Endothelial cell of umbilical vein (primary cell): ENCODE data around the gene HBM. TPM values are rescaled to one million over a fixed set of nuclear protein-coding genes. Genes with fewer than 3 reads are reported as not detected.
"Not testable (repeated sequence)": the region's sequence is repeated elsewhere in the genome, so short reads cannot be mapped to it uniquely, and the experiment has no call there.

Source experiments
- BruUV-seq: library from RNA; stranded (reverse); fragments of 400-500 nt; replicated peaks from 2 replicates; lab custom pipeline; 2021; lab: Mats Ljungman, UMichigan
- CTCF ChIA-PET: fragments of 300-600, 350-600 bp; sonication (Branson Sonifier 250); formaldehyde crosslinking; loops from one replicate; lab custom pipeline; 2021; ENCODE audit warnings: antibody characterized with exemption, inconsistent platforms; lab: Charles Lee
- POLR2A ChIA-PET: fragments of 300-600, 350-600 bp; sonication (Branson Sonifier 250); formaldehyde crosslinking; loops from one replicate; lab custom pipeline; 2021; ENCODE audit warnings: antibody characterized with exemption, inconsistent platforms; lab: Charles Lee
- DNase-seq: peaks from one replicate; pipeline ENCODE4 v3.0.0-alpha.2; 2011; ENCODE audit warnings: low read depth, low spot score
- FAIRE-seq: peaks from 2 replicates; lab custom pipeline; 2011; peaks lifted over from hg19 to GRCh38; lab: Jason Lieb, UNC
- H2AFZ ChIP-seq: 2 replicates; pipeline ENCODE4 v1.6.0; 2012; ENCODE audit warnings: low read depth, low read length, control low read depth, inconsistent platforms
- H3K27ac ChIP-seq: 2 replicates; pipeline ENCODE4 v1.5.1; 2011; ENCODE audit warnings: low read depth, mild to moderate bottlenecking, control low read depth, low read length, moderate library complexity; ENCODE audit not compliant: insufficient read depth
- H3K27me3 ChIP-seq, 2 experiments: 2 replicates each; pipeline versions ENCODE4 v1.6.0 to v1.6.1; 2011; ENCODE audit warnings: low read length in 2 of 2, mixed read lengths in 1 of 2; ENCODE audit not compliant: control insufficient read depth in 2 of 2, insufficient read depth in 2 of 2
- H3K36me3 ChIP-seq, 2 experiments: 2 replicates in 1 of 2; 3 replicates in 1 of 2; pipeline ENCODE4 v1.5.1; 2011; ENCODE audit warnings: low read length in 2 of 2, mild to moderate bottlenecking in 1 of 2, moderate library complexity in 1 of 2; ENCODE audit not compliant: control insufficient read depth in 2 of 2, insufficient read depth in 2 of 2; ENCODE audit errors: extremely low read depth in 1 of 2
- H3K4me1 ChIP-seq: 3 replicates; pipeline ENCODE4 v1.5.1; 2011; ENCODE audit warnings: mild to moderate bottlenecking, low read length; ENCODE audit not compliant: control insufficient read depth, insufficient read depth; ENCODE audit errors: extremely low read depth
- H3K4me2 ChIP-seq: 2 replicates; pipeline ENCODE4 v1.6.1; 2011; ENCODE audit warnings: low read length, control low read depth, mixed read lengths; ENCODE audit not compliant: insufficient read depth
- H3K4me3 ChIP-seq, 3 experiments: fragments of 200-600 bp in 1 of 3; sonication (generic), shearing (Covaris generic) in 1 of 3; replicated peaks in 1 of 3; 2 replicates each; pipeline ENCODE4 v1.5.1; 2011 to 2016; ENCODE audit warnings: control low read depth in 3 of 3, low read length in 3 of 3, mild to moderate bottlenecking in 2 of 3, inconsistent platforms in 1 of 3, low read depth in 1 of 3, moderate library complexity in 1 of 3; ENCODE audit not compliant: insufficient read depth in 1 of 3
- H3K79me2 ChIP-seq: 2 replicates; pipeline ENCODE4 v1.6.0; 2012; ENCODE audit warnings: low read length, inconsistent platforms; ENCODE audit not compliant: control insufficient read depth, insufficient read depth
- H3K9ac ChIP-seq: replicated peaks from 2 replicates; pipeline ENCODE3; 2011; ENCODE audit warnings: low read length, control low read depth; ENCODE audit not compliant: insufficient read depth; ENCODE audit errors: extremely low read depth
- H3K9me1 ChIP-seq: replicated peaks from 3 replicates; pipeline ENCODE4 v1.6.0; 2011; ENCODE audit warnings: mild to moderate bottlenecking, low read length; ENCODE audit not compliant: control insufficient read depth, insufficient read depth; ENCODE audit errors: extremely low read depth
- H3K9me3 ChIP-seq: replicated peaks from 2 replicates; pipeline ENCODE4 v1.5.1; 2012; ENCODE audit warnings: low read length, inconsistent platforms; ENCODE audit not compliant: control insufficient read depth, insufficient read depth
- H4K20me1 ChIP-seq: replicated peaks from 2 replicates; pipeline ENCODE3; 2011; ENCODE audit warnings: mild to moderate bottlenecking, low read length; ENCODE audit not compliant: control insufficient read depth, insufficient read depth; ENCODE audit errors: extremely low read depth
- CTCF ChIP-seq, 2 donors: IDR thresholded peaks; 1 replicate in 1 of 2; 2 replicates in 1 of 2; pipeline ENCODE4 v1.5.1; 2011; ENCODE audit warnings: low read length in 2 of 2, mild to moderate bottlenecking in 2 of 2, moderate library complexity in 2 of 2, control low read depth in 1 of 2, inconsistent platforms in 1 of 2, low read depth in 1 of 2; ENCODE audit not compliant: insufficient read depth in 1 of 2; ENCODE audit errors: extremely low read depth in 1 of 2
- EZH2 ChIP-seq: IDR thresholded peaks from 2 replicates; pipeline ENCODE4 v1.6.1; 2012; ENCODE audit warnings: borderline replicate concordance, low read depth, mild to moderate bottlenecking, moderate library complexity, low read length, inconsistent platforms; ENCODE audit not compliant: severe bottlenecking
- FOS ChIP-seq: IDR thresholded peaks from 2 replicates; pipeline ENCODE4 v1.6.1; 2011; ENCODE audit warnings: mild to moderate bottlenecking, low read length, moderate library complexity, borderline replicate concordance; ENCODE audit not compliant: insufficient read depth
- GATA2 ChIP-seq: IDR thresholded peaks from 2 replicates; pipeline ENCODE4 v1.7.0; 2011; ENCODE audit warnings: low read depth, mild to moderate bottlenecking, moderate library complexity, mixed read lengths, low read length; ENCODE audit not compliant: insufficient read length, insufficient read depth
- JUN ChIP-seq: IDR thresholded peaks from 2 replicates; pipeline ENCODE4 v1.6.1; 2011; ENCODE audit warnings: borderline replicate concordance, low read depth; ENCODE audit not compliant: insufficient read length, insufficient read depth
- MAX ChIP-seq: IDR thresholded peaks from 2 replicates; pipeline ENCODE4 v1.6.1; 2011; ENCODE audit not compliant: insufficient read depth, insufficient read length
- MYC ChIP-seq: IDR thresholded peaks from one replicate; pipeline ENCODE4 v1.6.1; 2011; ENCODE audit warnings: mild to moderate bottlenecking, low read depth, low read length
- POLR2A ChIP-seq: IDR thresholded peaks from 2 replicates; pipeline ENCODE4 v1.6.1; 2012; ENCODE audit warnings: low read depth, mild to moderate bottlenecking, control low read depth, low read length
- POLR2AphosphoS5 ChIP-seq: IDR thresholded peaks from 2 replicates; pipeline ENCODE4 v1.6.1; 2012; ENCODE audit warnings: low read depth, mild to moderate bottlenecking, control low read depth, low read length, moderate library complexity; ENCODE audit not compliant: insufficient read depth
- dilution Hi-C: fragments of 300-500 bp; cut with MboI; formaldehyde crosslinking; loops from one replicate; pipeline ENCODE4 v1.15.0; 2019; ENCODE audit warnings: low sequenced_read_pairs; ENCODE audit not compliant: extremely low pct_ligation_motif_present
- intact Hi-C: fragments of 100-400 bp; cut with micrococcal nuclease; formaldehyde crosslinking; loops from one replicate; pipeline ENCODE4 v1.10.0; 2022
- polyA plus RNA-seq, 4 experiments: library from polyadenylated mRNA; depleted of rRNA in 3 of 4; stranded (reverse) in 3 of 4; unstranded in 1 of 4; fragments of >200 nt; gene quantifications; 2 replicates each; pipeline versions ENCODE4 v1.2.1 to v1.2.3, GENCODE V29; 2011 to 2012; ENCODE audit warnings: missing spikeins in 1 of 4
- total RNA-seq: library from RNA; stranded (reverse); gene quantifications from 2 replicates; pipeline ENCODE4 v1.2.3, GENCODE V29; 2021

The HBM gene
- total and polyA plus RNA-seq, 2 donors (not counting 3 experiments of a cell fraction or from before 2014, with no cell fraction given) = not detected

GRCh38 chr16:203246-203645, 37.5 kb downstream of the HBM start:
- Histone ChIP-seq H3K9ac (no peak overlapping the region), H3K9me1 (no peaks in the 10 kb centered on the region), H3K36me3 (peaks cover 19 to 37% of the 10 kb centered on the region in 2 experiments), H4K20me1 (no peaks in the 10 kb centered on the region), H2AFZ (no peak overlapping the region), H3K4me2 (no peak overlapping the region), H3K4me1 (no peaks in the 10 kb centered on the region), H3K4me3 (no peak overlapping the region), H3K9me3 (no peaks in the 10 kb centered on the region), H3K27ac (no peak overlapping the region), H3K79me2 (peaks cover 2% of the 10 kb centered on the region), H3K27me3 (no peaks in the 10 kb centered on the region)
- ChIA-PET CTCF (no interaction called here), POLR2A (no interaction called here)
- dilution Hi-C loops (no loop called here), intact Hi-C loops (no loop called here)
- TF ChIP-seq EZH2 = no peak
- no peak for TF ChIP-seq POLR2A
- TF ChIP-seq POLR2AphosphoS5 = no peak
- no peak for TF ChIP-seq MAX
- TF ChIP-seq GATA2 = no peak
- TF ChIP-seq MYC = no peak
- no peak for TF ChIP-seq JUN
- no peak for TF ChIP-seq FOS
- no peak for TF ChIP-seq CTCF (IDR thresholded peaks at IDR 0.05; ENCODE audit: extremely low read depth in 1 of 2, insufficient read depth in 1 of 2, low read depth in 1 of 2, low read length in 2 of 2)
- DNase-seq = no peak
- BruUV-seq = no TSS peak
- FAIRE-seq = no peak

- intact Hi-C loops, H3K4me1 ChIP-seq, CTCF ChIA-PET, DNase-seq, H3K4me3 ChIP-seq, H3K4me2 ChIP-seq, H3K9ac ChIP-seq, FAIRE-seq, H4K20me1 ChIP-seq, BruUV-seq, POLR2A ChIA-PET, H3K79me2 ChIP-seq, dilution Hi-C loops, H3K9me3 ChIP-seq, H3K27me3 ChIP-seq, H3K9me1 ChIP-seq, H3K27ac ChIP-seq, H2AFZ ChIP-seq: not testable (repeated sequence)
- peaks cover 13 to 35% of the 10 kb centered on the region in 2 experiments for H3K36me3 ChIP-seq
These were observed 38.3 kb downstream of the HBM start for GRCh38 chr16:204046-204445.

GRCh38 chr16:209359-209758, 43.6 kb downstream of the HBM start:
- H3K9me3 ChIP-seq, H3K27me3 ChIP-seq, H3K9ac ChIP-seq, intact Hi-C loops, H4K20me1 ChIP-seq, BruUV-seq, FAIRE-seq, DNase-seq, H3K4me1 ChIP-seq, POLR2A ChIA-PET, H3K9me1 ChIP-seq, H3K4me3 ChIP-seq, H2AFZ ChIP-seq, H3K27ac ChIP-seq, dilution Hi-C loops, H3K4me2 ChIP-seq: not testable (repeated sequence)
- H3K36me3 ChIP-seq = peaks cover 17 to 44% of the 10 kb centered on the region in 2 experiments
- CTCF ChIA-PET = interaction anchor here (1.3 kb wide), 1 partner anchor 102 kb away, joined by 5 read pairs; no protein-coding TSS in a partner anchor
- peaks cover 39% of the 10 kb centered on the region for H3K79me2 ChIP-seq
